OCI-LY3 (cell line): ENCODE results near the gene MSI2.

Experiments used
- H2AFZ ChIP-seq: fragments of 200-600, 300-600 bp; shearing (Covaris generic); 2 replicates; pipeline ENCODE4 v1.6.0; 2014; ENCODE audit warnings: antibody characterized with exemption, low read depth, low read length
- H3K27ac ChIP-seq: fragments of 200-600, 300-600 bp; sonication (generic); 2 replicates; pipeline ENCODE4 v1.5.1; 2014; ENCODE audit warnings: mild to moderate bottlenecking, low read length, moderate library complexity, mixed read lengths
- H3K27me3 ChIP-seq: fragments of 200-600, 300-600 bp; sonication (generic); 2 replicates; pipeline ENCODE4 v1.6.1; 2014; ENCODE audit warnings: low read depth, low read length, mixed read lengths
- H3K36me3 ChIP-seq: fragments of 200-600, 300-600 bp; sonication (generic); replicated peaks from 2 replicates; pipeline ENCODE3; 2014; ENCODE audit warnings: low read depth, low read length, mixed read lengths
- H3K4me1 ChIP-seq: fragments of 300-600, 200-600 bp; sonication (generic); 2 replicates; pipeline ENCODE4 v1.6.1; 2014; ENCODE audit warnings: low read length, mixed read lengths
- H3K4me2 ChIP-seq: fragments of 200-600, 300-600 bp; sonication (generic); 2 replicates; pipeline ENCODE4 v1.6.1; 2014; ENCODE audit warnings: low read length, mixed read lengths
- H3K4me3 ChIP-seq: fragments of 300-600, 200-600 bp; sonication (generic); 2 replicates; pipeline ENCODE4 v1.5.1; 2014; ENCODE audit warnings: antibody characterized with exemption, mild to moderate bottlenecking, low read length, moderate library complexity
- H3K79me2 ChIP-seq: fragments of 300-600, 200-600 bp; shearing (Covaris generic); 2 replicates; pipeline ENCODE4 v1.6.1; 2014; ENCODE audit warnings: mild to moderate bottlenecking, low read length, mixed read lengths
- H3K9ac ChIP-seq: fragments of 300-600, 200-600 bp; shearing (Covaris generic); 2 replicates; pipeline ENCODE4 v1.6.0; 2014; ENCODE audit warnings: mild to moderate bottlenecking, low read length, moderate library complexity
- H3K9me3 ChIP-seq: fragments of 200-600, 300-600 bp; shearing (Covaris generic); 2 replicates; pipeline ENCODE4 v1.6.1; 2014; ENCODE audit warnings: low read length, mixed read lengths; ENCODE audit not compliant: insufficient read depth
- H4K20me1 ChIP-seq: fragments of 200-600, 300-600 bp; sonication (generic); 2 replicates; pipeline ENCODE4 v1.6.1; 2016; ENCODE audit warnings: low read length, mixed read lengths; ENCODE audit not compliant: insufficient read depth
- EZH2phosphoT487 ChIP-seq: fragments of 200-600 bp; shearing (Covaris generic); IDR thresholded peaks from 2 replicates; pipeline ENCODE4 v1.6.1; 2018; ENCODE audit warnings: antibody characterized with exemption, mixed run types, low read depth
- TF ChIP-seq, protein P1 (sequence below): fragments of 200-600, 300-600 bp; sonication (generic); IDR thresholded peaks from 2 replicates; pipeline ENCODE4 v1.5.1; 2014; ENCODE audit warnings: antibody characterized with exemption, low read length, low read depth

Gene MSI2

DNA sequence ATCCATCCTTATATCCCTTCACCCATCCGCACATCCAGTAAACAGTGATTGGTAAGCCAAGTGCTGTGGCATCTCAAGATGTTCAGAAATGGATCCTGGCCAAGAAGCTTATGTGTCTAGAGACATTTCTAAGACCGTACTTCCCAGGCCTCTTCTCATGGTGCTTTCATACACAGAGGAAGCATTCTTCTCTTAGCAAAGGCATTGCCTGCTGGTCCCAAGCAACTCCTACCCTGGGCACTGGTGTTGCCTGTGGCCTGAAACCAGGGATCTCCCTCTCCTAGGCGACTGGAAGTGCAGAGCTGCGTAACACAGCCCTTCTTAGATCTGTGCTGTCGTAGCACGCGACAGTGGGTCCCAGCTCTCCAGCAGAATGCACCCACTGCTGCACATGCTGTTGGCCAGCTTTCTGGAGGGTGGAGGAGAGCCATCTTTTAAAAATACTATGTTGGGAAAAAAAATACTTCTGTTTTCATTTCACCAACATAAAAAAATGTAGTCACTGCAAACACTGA is 305.9 kb downstream of the MSI2 start:
- TF ChIP-seq EZH2phosphoT487 = no peak
- TF ChIP-seq, protein P1, sequence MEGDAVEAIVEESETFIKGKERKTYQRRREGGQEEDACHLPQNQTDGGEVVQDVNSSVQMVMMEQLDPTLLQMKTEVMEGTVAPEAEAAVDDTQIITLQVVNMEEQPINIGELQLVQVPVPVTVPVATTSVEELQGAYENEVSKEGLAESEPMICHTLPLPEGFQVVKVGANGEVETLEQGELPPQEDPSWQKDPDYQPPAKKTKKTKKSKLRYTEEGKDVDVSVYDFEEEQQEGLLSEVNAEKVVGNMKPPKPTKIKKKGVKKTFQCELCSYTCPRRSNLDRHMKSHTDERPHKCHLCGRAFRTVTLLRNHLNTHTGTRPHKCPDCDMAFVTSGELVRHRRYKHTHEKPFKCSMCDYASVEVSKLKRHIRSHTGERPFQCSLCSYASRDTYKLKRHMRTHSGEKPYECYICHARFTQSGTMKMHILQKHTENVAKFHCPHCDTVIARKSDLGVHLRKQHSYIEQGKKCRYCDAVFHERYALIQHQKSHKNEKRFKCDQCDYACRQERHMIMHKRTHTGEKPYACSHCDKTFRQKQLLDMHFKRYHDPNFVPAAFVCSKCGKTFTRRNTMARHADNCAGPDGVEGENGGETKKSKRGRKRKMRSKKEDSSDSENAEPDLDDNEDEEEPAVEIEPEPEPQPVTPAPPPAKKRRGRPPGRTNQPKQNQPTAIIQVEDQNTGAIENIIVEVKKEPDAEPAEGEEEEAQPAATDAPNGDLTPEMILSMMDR = no peak
- H3K4me1 ChIP-seq = no peaks in the 10 kb centered on the region
- H3K9ac ChIP-seq = no peak overlapping the region
- H3K4me3 ChIP-seq = no peak overlapping the region
- no peak overlapping the region for H2AFZ ChIP-seq
- H3K9me3 ChIP-seq = no peaks in the 10 kb centered on the region
- H3K27ac ChIP-seq = no peak overlapping the region
- H4K20me1 ChIP-seq = no peaks in the 10 kb centered on the region
- H3K79me2 ChIP-seq = no peaks in the 10 kb centered on the region
- H3K36me3 ChIP-seq = peaks cover 2% of the 10 kb centered on the region
- no peaks in the 10 kb centered on the region for H3K27me3 ChIP-seq
- H3K4me2 ChIP-seq = no peak overlapping the region

DNA sequence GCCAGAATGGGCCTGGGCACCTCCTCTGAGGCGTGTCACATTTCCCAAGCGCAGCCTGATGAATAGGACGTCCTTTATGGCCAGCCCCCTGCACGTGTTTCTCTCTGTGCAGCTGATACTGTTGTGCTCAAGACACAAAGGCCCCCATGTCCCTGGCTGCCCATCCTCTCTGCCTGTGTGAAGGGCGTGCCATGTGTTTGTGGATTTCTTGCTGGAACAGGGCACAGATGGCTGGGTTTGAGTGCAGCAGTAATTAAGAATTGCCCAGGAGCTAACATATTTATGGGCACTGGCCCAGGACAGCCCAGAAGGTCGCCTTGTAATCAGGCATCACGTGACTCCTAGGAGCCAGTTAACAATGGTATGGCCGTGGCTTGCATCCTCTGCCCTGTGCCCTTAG is 307.6 kb downstream of the MSI2 start:
- H3K36me3 ChIP-seq = peaks cover 2% of the 10 kb centered on the region
- no peaks in the 10 kb centered on the region for H4K20me1 ChIP-seq
- no peaks in the 10 kb centered on the region for H3K4me1 ChIP-seq
- H3K27me3 ChIP-seq = no peaks in the 10 kb centered on the region
- H2AFZ ChIP-seq = no peak overlapping the region
- no peak overlapping the region for H3K27ac ChIP-seq
- no peaks in the 10 kb centered on the region for H3K79me2 ChIP-seq
- no peak overlapping the region for H3K4me3 ChIP-seq
- no peak overlapping the region for H3K4me2 ChIP-seq
- H3K9ac ChIP-seq = no peak overlapping the region
- TF ChIP-seq, protein P1 = no peak
- TF ChIP-seq EZH2phosphoT487 = no peak
- no peaks in the 10 kb centered on the region for H3K9me3 ChIP-seq

DNA sequence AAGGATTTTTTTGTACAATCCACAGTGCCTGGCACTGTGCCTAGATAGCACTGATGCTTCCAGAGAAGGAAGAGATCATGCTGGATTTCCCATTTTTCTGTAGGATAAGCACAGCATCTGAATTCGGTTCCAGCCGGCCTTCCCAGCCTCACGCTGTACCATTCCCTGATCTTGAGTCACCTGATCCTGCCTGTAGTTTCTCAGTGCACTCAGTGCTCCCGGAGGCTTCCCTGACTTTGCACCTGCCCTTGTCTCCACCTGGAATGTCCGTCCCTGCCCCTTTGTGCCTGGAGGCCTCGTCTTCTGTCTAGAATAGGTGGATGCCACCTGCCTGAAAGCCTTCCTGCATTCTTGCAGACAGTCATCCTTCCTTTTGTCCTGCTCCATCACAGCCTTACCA is 308.9 kb downstream of the MSI2 start:
- H3K4me3 ChIP-seq = no peak overlapping the region
- H3K4me2 ChIP-seq = no peak overlapping the region
- TF ChIP-seq EZH2phosphoT487 = no peak
- TF ChIP-seq, protein P1 = no peak
- no peaks in the 10 kb centered on the region for H4K20me1 ChIP-seq
- no peaks in the 10 kb centered on the region for H3K79me2 ChIP-seq
- no peaks in the 10 kb centered on the region for H3K4me1 ChIP-seq
- H3K9ac ChIP-seq = no peak overlapping the region
- H3K36me3 ChIP-seq = peaks cover 2% of the 10 kb centered on the region
- H3K9me3 ChIP-seq = no peaks in the 10 kb centered on the region
- H3K27ac ChIP-seq = no peak overlapping the region
- no peak overlapping the region for H2AFZ ChIP-seq
- H3K27me3 ChIP-seq = no peaks in the 10 kb centered on the region

DNA sequence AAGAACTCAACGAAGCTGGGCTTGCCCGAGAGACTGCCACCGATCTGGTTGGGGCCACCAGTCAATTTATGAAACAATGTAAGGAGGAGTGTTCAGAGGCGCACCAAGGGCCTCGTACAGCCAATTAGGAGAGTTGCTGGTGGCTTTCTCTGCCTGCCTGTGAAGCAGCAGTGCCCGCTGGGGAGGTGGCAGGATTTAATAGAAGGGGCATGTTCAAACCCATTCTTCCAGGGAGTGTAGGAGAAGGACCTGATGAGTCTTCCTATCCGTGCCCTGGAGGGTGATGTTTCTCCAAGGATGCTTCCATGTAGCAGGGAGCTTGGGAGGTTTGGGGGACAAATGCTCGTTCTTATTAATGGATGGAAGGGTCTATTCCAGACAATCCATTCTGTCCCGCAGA is 310.4 kb downstream of the MSI2 start:
- no peak overlapping the region for H3K4me3 ChIP-seq
- no peaks in the 10 kb centered on the region for H3K79me2 ChIP-seq
- no peaks in the 10 kb centered on the region for H3K4me1 ChIP-seq
- no peak overlapping the region for H3K27ac ChIP-seq
- no peak overlapping the region for H2AFZ ChIP-seq
- no peaks in the 10 kb centered on the region for H3K9me3 ChIP-seq
- peaks cover 2% of the 10 kb centered on the region for H3K36me3 ChIP-seq
- TF ChIP-seq, protein P1 = no peak
- no peak for TF ChIP-seq EZH2phosphoT487
- no peak overlapping the region for H3K9ac ChIP-seq
- H4K20me1 ChIP-seq = no peaks in the 10 kb centered on the region
- H3K4me2 ChIP-seq = no peak overlapping the region
- H3K27me3 ChIP-seq = no peaks in the 10 kb centered on the region
